ENCODE results near the gene PHF13.
A peak's percentile ranks its signal among the peaks of the same experiment; 100 is the strongest.
"Not testable (repeated sequence)": the region's sequence is repeated elsewhere in the genome, so short reads cannot be mapped to it uniquely, and the experiment has no call there.

The PHF13 gene

GRCh38 chr1:6599141-6599975 is 14.2 kb upstream of the PHF13 start:
- peak; percentile 87 for DNase-seq (ENCODE audit: low read depth)
- H3K4me3 ChIP-seq (ENCODE audit: low read depth, low read length): peak overlapping the region; percentile 95
- TF ChIP-seq MYC (IDR thresholded peaks at IDR 0.05; ENCODE audit: low read depth, low read length) (0 out of 2 replicates have a peak, but pooled peaks have one; percentile 14), POLR2A (IDR thresholded peaks at IDR 0.05; ENCODE audit: extremely low read depth, insufficient read length) (no peak), MAX (IDR thresholded peaks at IDR 0.05; ENCODE audit: low read depth, low read length) (peak; percentile 57; the same call in 1 of the 2 replicates)
- TF ChIP-seq, protein P1, sequence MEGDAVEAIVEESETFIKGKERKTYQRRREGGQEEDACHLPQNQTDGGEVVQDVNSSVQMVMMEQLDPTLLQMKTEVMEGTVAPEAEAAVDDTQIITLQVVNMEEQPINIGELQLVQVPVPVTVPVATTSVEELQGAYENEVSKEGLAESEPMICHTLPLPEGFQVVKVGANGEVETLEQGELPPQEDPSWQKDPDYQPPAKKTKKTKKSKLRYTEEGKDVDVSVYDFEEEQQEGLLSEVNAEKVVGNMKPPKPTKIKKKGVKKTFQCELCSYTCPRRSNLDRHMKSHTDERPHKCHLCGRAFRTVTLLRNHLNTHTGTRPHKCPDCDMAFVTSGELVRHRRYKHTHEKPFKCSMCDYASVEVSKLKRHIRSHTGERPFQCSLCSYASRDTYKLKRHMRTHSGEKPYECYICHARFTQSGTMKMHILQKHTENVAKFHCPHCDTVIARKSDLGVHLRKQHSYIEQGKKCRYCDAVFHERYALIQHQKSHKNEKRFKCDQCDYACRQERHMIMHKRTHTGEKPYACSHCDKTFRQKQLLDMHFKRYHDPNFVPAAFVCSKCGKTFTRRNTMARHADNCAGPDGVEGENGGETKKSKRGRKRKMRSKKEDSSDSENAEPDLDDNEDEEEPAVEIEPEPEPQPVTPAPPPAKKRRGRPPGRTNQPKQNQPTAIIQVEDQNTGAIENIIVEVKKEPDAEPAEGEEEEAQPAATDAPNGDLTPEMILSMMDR (IDR thresholded peaks at IDR 0.05; ENCODE audit: low read depth, low read length): no peak

- DNase-seq (ENCODE audit: low read depth): not testable (repeated sequence)
- peak overlapping the region; percentile 95 for H3K4me3 ChIP-seq (ENCODE audit: low read depth, low read length)
Measured at GRCh38 chr1:6599991-6600390, 13.5 kb upstream of the PHF13 start.

DNA sequence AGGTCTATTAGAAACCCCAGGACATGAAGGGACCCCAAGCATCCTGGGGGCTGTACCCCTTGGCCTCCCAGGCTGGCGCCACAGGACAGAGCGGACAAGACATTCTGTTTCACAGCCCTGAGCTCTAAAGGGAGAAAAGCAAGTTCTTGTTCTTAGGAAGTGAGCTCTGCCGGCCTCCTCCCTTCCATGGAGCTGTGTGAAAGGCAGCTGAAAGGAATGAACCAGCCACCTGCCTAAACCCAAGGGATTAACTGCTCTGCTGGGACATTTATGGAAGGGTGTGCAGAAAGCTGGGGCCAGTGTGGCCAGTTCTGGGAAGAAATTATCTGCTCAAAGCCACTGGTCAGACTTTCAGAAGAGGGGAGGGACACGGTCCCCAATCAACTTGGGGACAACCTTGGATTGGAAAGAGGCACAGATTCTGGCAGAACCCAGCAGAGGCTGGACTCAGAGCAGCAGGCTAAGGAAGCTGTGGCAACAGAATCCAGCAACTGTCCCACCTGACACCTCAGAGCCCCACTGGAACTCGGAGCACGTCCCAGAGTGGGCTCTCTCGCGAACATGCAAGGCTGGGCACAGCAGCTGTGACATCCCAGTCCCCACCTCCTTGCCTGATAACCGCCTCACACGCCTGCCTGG is 13.0 kb upstream of the PHF13 start:
- H3K4me3 ChIP-seq (ENCODE audit: low read depth, low read length): peak overlapping the region; percentile 95
- DNase-seq (ENCODE audit: low read depth): peak; percentile 49
- TF ChIP-seq MYC (IDR thresholded peaks at IDR 0.05; ENCODE audit: low read depth, low read length): no peak
- peak; percentile 11 for TF ChIP-seq POLR2A (IDR thresholded peaks at IDR 0.05; ENCODE audit: extremely low read depth, insufficient read length)

DNA sequence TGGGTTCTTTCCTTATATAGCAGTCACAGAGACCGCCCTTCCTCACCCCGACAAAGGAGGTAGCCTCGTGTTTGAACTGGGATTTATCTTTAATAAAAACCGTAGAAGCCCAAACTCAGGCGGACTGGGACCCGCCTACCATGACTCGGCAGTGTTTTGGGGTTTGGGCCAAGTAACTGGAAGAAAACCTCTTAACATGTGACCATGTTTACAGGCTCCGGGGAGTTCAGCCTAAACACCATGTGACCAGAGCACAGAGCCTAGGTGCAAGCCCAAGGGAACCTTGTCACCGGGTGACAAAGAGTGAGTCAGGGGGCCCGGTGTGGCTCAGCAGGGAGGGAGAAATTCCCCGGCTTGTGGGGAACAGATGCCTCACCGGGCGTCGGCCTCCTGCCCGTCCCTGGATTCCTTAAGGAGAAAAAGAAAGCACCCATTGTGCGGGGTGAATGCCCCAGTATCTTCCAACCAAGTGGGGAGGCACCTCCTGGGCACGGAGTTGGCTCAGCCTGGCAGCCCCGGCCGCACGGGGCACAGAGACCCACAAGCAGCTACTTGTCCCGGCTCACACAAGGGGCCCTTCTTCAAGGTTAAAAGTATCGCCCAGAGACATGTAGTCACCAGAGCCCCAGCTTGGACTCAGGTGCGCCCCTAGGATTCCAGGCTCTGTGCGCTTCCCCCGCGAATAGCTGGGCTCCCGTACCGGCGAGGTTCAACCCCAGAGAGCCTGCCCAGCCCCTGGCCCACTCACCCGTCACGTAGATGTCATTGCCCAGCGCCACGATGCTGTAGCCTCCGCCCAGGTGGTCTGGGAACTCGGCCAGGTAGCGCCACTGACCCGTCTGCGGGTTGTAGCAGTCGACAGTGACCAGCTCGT is 12.2 kb upstream of the PHF13 start:
- peak overlapping the region; percentile 95 for H3K4me3 ChIP-seq (ENCODE audit: low read depth, low read length)
- TF ChIP-seq MAX (IDR thresholded peaks at IDR 0.05; ENCODE audit: low read depth, low read length) (peak; percentile 98), MYC (IDR thresholded peaks at IDR 0.05; ENCODE audit: low read depth, low read length) (peak; percentile 74; the same call in 1 of the 2 replicates), POLR2A (IDR thresholded peaks at IDR 0.05; ENCODE audit: extremely low read depth, insufficient read length) (no peak)
- TF ChIP-seq, protein P1 (IDR thresholded peaks at IDR 0.05; ENCODE audit: low read depth, low read length): no peak
- DNase-seq (ENCODE audit: low read depth): peak; percentile 90

- TF ChIP-seq, protein P1 (IDR thresholded peaks at IDR 0.05; ENCODE audit: low read depth, low read length): no peak
- peak; percentile 21; the same call in 1 of the 2 replicates for TF ChIP-seq MYC (IDR thresholded peaks at IDR 0.05; ENCODE audit: low read depth, low read length)
- peak; percentile 61; the same call in 1 of the 2 replicates for TF ChIP-seq MAX (IDR thresholded peaks at IDR 0.05; ENCODE audit: low read depth, low read length)
- no peak for TF ChIP-seq POLR2A (IDR thresholded peaks at IDR 0.05; ENCODE audit: extremely low read depth, insufficient read length)
- peak overlapping the region; percentile 95 for H3K4me3 ChIP-seq (ENCODE audit: low read depth, low read length)
- DNase-seq (ENCODE audit: low read depth): peak; percentile 56
Measured at GRCh38 chr1:6601923-6602668, 11.4 kb upstream of the PHF13 start.

GRCh38 chr1:6602669-6603237 is 10.8 kb upstream of the PHF13 start, which contains the start of gene KLHL21:
Gene KLHL21, minus strand, starts transcription at chr1:6602869. Its CDS starts 52 bp downstream, at chr1:6602817.
- no peak for TF ChIP-seq MYC (IDR thresholded peaks at IDR 0.05; ENCODE audit: low read depth, low read length)
- peak; percentile 76 for TF ChIP-seq POLR2A (IDR thresholded peaks at IDR 0.05; ENCODE audit: extremely low read depth, insufficient read length)
- DNase-seq (ENCODE audit: low read depth): peak; percentile 93
- H3K4me3 ChIP-seq (ENCODE audit: low read depth, low read length): peak within 1 kb of the TSS; percentile 95
